OCI-LY7 (cell line): ENCODE results near the gene ZNF652. TPM values are rescaled to one million over a fixed set of nuclear protein-coding genes. Genes with fewer than 3 reads are reported as not detected.

Source experiments
- BruUV-seq: library from RNA; stranded (reverse); fragments of 400-500 nt; replicated peaks from 2 replicates; lab custom pipeline; 2021; lab: Mats Ljungman, UMichigan
- CTCF ChIA-PET: fragments of 300-600 bp; sonication (Branson Sonifier 250); formaldehyde crosslinking; loops from one replicate; lab custom pipeline; 2022; ENCODE audit warnings: antibody characterized with exemption; ENCODE audit not compliant: unreplicated experiment; lab: Charles Lee
- POLR2A ChIA-PET: fragments of 300-600 bp; sonication (Branson Sonifier 250); formaldehyde crosslinking; loops from one replicate; lab custom pipeline; 2022; ENCODE audit warnings: antibody characterized with exemption; lab: Charles Lee
- DNase-seq: peaks from one replicate; pipeline ENCODE4 v3.0.0-alpha.2; 2015; ENCODE audit warnings: low spot score
- H2AFZ ChIP-seq: fragments of 200-600 bp; sonication (generic), shearing (Covaris generic); 2 replicates; pipeline ENCODE4 v1.6.1; 2014; ENCODE audit warnings: mild to moderate bottlenecking, antibody characterized with exemption, low read length, moderate library complexity
- H3K27ac ChIP-seq: fragments of 200-600 bp; sonication (generic); 2 replicates; pipeline ENCODE4 v1.5.1; 2014; ENCODE audit warnings: mixed run types, low read depth, mild to moderate bottlenecking, moderate library complexity, low read length, inconsistent platforms; ENCODE audit not compliant: poor library complexity, severe bottlenecking
- H3K36me3 ChIP-seq: fragments of 200-600 bp; sonication (generic); 2 replicates; pipeline ENCODE4 v1.6.1; 2014; ENCODE audit warnings: mild to moderate bottlenecking, antibody characterized with exemption, low read length, moderate library complexity, mixed read lengths; ENCODE audit not compliant: insufficient read depth
- H3K4me1 ChIP-seq: fragments of 200-600 bp; sonication (generic); 2 replicates; pipeline ENCODE4 v1.5.1; 2014; ENCODE audit warnings: mild to moderate bottlenecking, low read length; ENCODE audit not compliant: insufficient read depth, poor library complexity, severe bottlenecking
- H3K4me2 ChIP-seq: fragments of 200-600 bp; sonication (generic); 2 replicates; pipeline ENCODE4 v1.6.1; 2014; ENCODE audit warnings: mild to moderate bottlenecking, low read length
- H3K4me3 ChIP-seq: fragments of 200-600 bp; sonication (generic); 2 replicates; pipeline ENCODE4 v1.5.1; 2014; ENCODE audit warnings: mild to moderate bottlenecking, low read depth, low read length; ENCODE audit not compliant: poor library complexity, severe bottlenecking
- H3K79me2 ChIP-seq: fragments of 200-600 bp; sonication (generic); 2 replicates; pipeline ENCODE4 v1.6.1; 2016; ENCODE audit warnings: low read depth, mild to moderate bottlenecking, low read length, moderate library complexity, mixed read lengths; ENCODE audit not compliant: insufficient read depth
- H3K9me2 ChIP-seq: fragments of 200-600 bp; sonication (generic); 2 replicates; pipeline ENCODE4 v1.6.1; 2016; ENCODE audit warnings: mild to moderate bottlenecking, low read length, mixed read lengths; ENCODE audit not compliant: insufficient read depth
- H3K9me3 ChIP-seq: fragments of 200-600 bp; sonication (generic); 2 replicates; pipeline ENCODE4 v1.6.1; 2014; ENCODE audit warnings: mild to moderate bottlenecking, mixed run types, low read length, mixed read lengths
- H4K20me1 ChIP-seq: fragments of 200-600 bp; sonication (generic); 2 replicates; pipeline ENCODE4 v1.6.1; 2014; ENCODE audit warnings: mild to moderate bottlenecking, antibody characterized with exemption, low read length, moderate library complexity, mixed read lengths; ENCODE audit not compliant: insufficient read depth
- EZH2phosphoT487 ChIP-seq: fragments of 200-600 bp; sonication (generic); IDR thresholded peaks from 2 replicates; pipeline ENCODE4 v1.6.1; 2018; ENCODE audit warnings: low read depth, borderline replicate concordance, mild to moderate bottlenecking, mixed run types, antibody characterized with exemption, low read length, moderate library complexity, mixed read lengths
- intact Hi-C: fragments of 100-400 bp; cut with micrococcal nuclease; formaldehyde crosslinking; loops from one replicate; pipeline ENCODE4 v1.10.0; 2022; ENCODE audit not compliant: unreplicated experiment
- total RNA-seq, 2 experiments: library from RNA; depleted of rRNA in 1 of 2; stranded (reverse); fragments of >200 nt in 1 of 2; shearing (Covaris generic) in 1 of 2; gene quantifications; 2 replicates each; pipeline ENCODE4 v1.2.3, GENCODE V29; 2014 to 2022
- TF ChIP-seq, protein P1 (sequence below): fragments of 200-600 bp; sonication (generic); conservative IDR thresholded peaks from 2 replicates; pipeline ENCODE4 v1.5.1; 2014; ENCODE audit warnings: mild to moderate bottlenecking, antibody characterized with exemption, low read length, moderate library complexity, mixed read lengths

The ZNF652 gene
- total RNA-seq, 2 experiments from 2014 or later = 36.8 to 69.7 TPM

DNA sequence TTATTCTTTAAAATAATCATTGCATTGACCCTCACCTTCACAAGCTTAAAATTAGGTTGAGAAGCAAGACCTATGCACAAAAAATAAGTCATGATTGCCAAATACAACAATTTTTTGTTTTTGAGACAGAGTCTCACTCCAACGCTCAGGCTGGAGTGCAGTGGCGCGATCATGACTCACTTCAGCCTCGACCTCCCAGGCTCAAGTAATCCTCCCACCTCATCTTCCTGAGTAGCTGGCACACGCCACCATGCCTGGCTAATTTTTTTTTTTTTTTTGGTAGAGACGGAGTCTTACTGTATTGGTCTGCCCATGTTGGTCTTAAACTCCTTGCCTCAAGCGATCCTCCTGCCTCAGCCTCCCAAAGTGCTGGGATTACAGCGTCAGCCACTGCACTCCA is 24.2 kb downstream of the ZNF652 start:
- Histone ChIP-seq H3K9me2 (no peaks in the 10 kb centered on the region), H3K4me1 (peaks cover 24% of the 10 kb centered on the region), H3K9me3 (no peaks in the 10 kb centered on the region), H2AFZ (no peak overlapping the region), H4K20me1 (no peaks in the 10 kb centered on the region; the same call in 1 of the 2 replicates), H3K4me2 (no peak overlapping the region), H3K4me3 (no peak overlapping the region), H3K79me2 (peaks cover 73% of the 10 kb centered on the region), H3K36me3 (peaks cover 6% of the 10 kb centered on the region; the same call in 1 of the 2 replicates), H3K27ac (no peak overlapping the region)
- POLR2A ChIA-PET = interaction anchor here (0.6 to 0.8 kb wide), 3 partner anchors 9 to 35 kb away, joined by 3 to 4 read pairs (median 4); no protein-coding TSS in a partner anchor
- CTCF ChIA-PET = no interaction called here
- DNase-seq = no peak
- no TSS peak for BruUV-seq
- TF ChIP-seq, protein P1, sequence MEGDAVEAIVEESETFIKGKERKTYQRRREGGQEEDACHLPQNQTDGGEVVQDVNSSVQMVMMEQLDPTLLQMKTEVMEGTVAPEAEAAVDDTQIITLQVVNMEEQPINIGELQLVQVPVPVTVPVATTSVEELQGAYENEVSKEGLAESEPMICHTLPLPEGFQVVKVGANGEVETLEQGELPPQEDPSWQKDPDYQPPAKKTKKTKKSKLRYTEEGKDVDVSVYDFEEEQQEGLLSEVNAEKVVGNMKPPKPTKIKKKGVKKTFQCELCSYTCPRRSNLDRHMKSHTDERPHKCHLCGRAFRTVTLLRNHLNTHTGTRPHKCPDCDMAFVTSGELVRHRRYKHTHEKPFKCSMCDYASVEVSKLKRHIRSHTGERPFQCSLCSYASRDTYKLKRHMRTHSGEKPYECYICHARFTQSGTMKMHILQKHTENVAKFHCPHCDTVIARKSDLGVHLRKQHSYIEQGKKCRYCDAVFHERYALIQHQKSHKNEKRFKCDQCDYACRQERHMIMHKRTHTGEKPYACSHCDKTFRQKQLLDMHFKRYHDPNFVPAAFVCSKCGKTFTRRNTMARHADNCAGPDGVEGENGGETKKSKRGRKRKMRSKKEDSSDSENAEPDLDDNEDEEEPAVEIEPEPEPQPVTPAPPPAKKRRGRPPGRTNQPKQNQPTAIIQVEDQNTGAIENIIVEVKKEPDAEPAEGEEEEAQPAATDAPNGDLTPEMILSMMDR = no peak
- TF ChIP-seq EZH2phosphoT487 = no peak
- intact Hi-C loops = no loop called here

DNA sequence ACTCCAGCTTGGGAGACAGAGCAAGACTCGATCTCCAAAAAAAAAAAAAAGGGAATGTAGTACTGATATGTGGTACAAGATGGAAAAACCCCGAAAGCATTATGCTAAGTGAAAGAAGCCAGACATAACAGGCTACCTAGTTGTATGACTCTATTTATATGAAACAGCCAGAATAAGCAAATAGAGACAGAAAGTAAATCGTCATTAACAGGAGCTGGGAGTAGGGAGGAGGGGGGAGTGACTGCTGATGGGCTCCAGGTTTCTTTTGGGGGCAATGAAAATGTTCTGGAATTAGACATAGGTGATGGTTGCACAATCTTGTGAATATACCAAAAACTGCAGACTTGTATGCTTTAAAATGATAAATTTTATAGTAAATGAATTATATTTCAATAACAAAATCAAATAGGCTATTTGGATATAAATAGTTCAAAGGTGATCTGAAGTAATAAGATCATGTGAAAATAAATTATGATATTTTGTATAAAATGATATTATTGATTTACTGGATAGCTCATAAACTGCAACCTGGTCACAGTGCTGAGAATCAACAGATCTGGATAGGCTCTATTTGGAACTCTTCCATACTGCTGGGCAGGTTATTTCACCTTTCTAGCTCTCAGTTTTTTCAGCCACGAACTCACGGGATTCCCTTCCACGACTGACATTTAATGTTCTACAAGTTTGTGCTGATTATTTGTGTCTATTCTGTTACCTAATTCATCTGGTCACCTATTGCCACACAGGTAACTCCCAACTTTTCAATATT is 27.1 kb downstream of the ZNF652 start:
- H4K20me1 ChIP-seq = no peaks in the 10 kb centered on the region; the same call in 1 of the 2 replicates
- no peaks in the 10 kb centered on the region for H3K4me1 ChIP-seq
- DNase-seq = no peak
- peaks cover 62% of the 10 kb centered on the region; the same call in 1 of the 2 replicates for H3K79me2 ChIP-seq
- H3K4me2 ChIP-seq = no peak overlapping the region
- H3K4me3 ChIP-seq = no peak overlapping the region
- peaks cover 11% of the 10 kb centered on the region; the same call in 1 of the 2 replicates for H3K36me3 ChIP-seq
- BruUV-seq = no TSS peak
- no peaks in the 10 kb centered on the region for H3K9me2 ChIP-seq
- no peak overlapping the region for H2AFZ ChIP-seq
- no peak for TF ChIP-seq EZH2phosphoT487
- TF ChIP-seq, protein P1 = no peak
- H3K9me3 ChIP-seq = no peaks in the 10 kb centered on the region
- ChIA-PET POLR2A (interaction anchor here (0.8 kb wide), 1 partner anchor 9 kb away, joined by 4 read pairs; no protein-coding TSS in a partner anchor), CTCF (no interaction called here)
- no peak overlapping the region for H3K27ac ChIP-seq
- intact Hi-C loops = no loop called here

DNA sequence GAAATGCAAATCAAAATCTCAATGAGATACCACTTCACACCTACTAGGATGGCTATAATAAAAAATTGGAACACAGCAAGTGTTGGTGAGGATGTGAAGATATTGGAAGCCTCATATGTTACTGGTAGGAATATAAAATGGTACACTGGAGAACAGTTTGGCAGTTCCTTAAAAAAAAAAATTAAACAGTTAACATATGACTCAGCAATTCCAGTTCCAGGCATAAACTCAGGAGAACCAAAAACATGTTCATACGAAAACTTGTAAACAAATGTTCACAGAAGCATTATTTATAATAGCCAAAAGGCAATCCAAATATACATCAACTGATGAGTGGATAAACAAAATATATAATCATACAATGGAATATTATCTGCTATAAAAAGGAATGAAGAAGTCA is 28.2 kb downstream of the ZNF652 start:
- no peak for DNase-seq
- no peaks in the 10 kb centered on the region for H3K9me3 ChIP-seq
- peaks cover 11% of the 10 kb centered on the region; the same call in 1 of the 2 replicates for H3K36me3 ChIP-seq
- no peak overlapping the region for H3K4me3 ChIP-seq
- H3K27ac ChIP-seq = no peak overlapping the region
- no peak for TF ChIP-seq EZH2phosphoT487
- peaks cover 70% of the 10 kb centered on the region; the same call in 1 of the 2 replicates for H3K79me2 ChIP-seq
- H4K20me1 ChIP-seq = no peaks in the 10 kb centered on the region; the same call in 1 of the 2 replicates
- H3K4me2 ChIP-seq = no peak overlapping the region
- H3K4me1 ChIP-seq = peaks cover 9% of the 10 kb centered on the region
- H2AFZ ChIP-seq = no peak overlapping the region
- no TSS peak for BruUV-seq
- intact Hi-C loops = no loop called here
- ChIA-PET CTCF (no interaction called here), POLR2A (no interaction called here)
- no peaks in the 10 kb centered on the region for H3K9me2 ChIP-seq
